ENCODE data around the gene CORO2A. TPM values are rescaled to one million over a fixed set of nuclear protein-coding genes. Genes with fewer than 3 reads are reported as not detected.

Gene CORO2A
- total and polyA plus RNA-seq, 2 of the 13 experiments (the other 11 are each of a cell fraction or from before 2014, with no cell fraction given), result 14.4 to 15.3 TPM

GRCh38 chr9:98191671-98192502 lies 550 bp downstream of the CORO2A start (continued):
- TF ChIP-seq PAXIP1 (CRISPR knock-in tag; conservative IDR thresholded peaks at IDR 0.05) (no peak), GFI1 (CRISPR knock-in tag; IDR thresholded peaks at IDR 0.05; ENCODE audit: borderline replicate concordance) (no peak), NCOA2 (CRISPR knock-in tag; IDR thresholded peaks at IDR 0.05) (no peak), HMG20A (CRISPR knock-in tag; IDR thresholded peaks at IDR 0.05; ENCODE audit: borderline replicate concordance) (no peak), KLF9 (CRISPR knock-in tag; IDR thresholded peaks at IDR 0.05; ENCODE audit: low read depth) (no peak), MED1 (CRISPR knock-in tag; IDR thresholded peaks at IDR 0.05) (0 out of 2 replicates have a peak, but pooled peaks have one; percentile 12), KMT2A (CRISPR knock-in tag; IDR thresholded peaks at IDR 0.05) (no peak), CBX5 (CRISPR knock-in tag; IDR thresholded peaks at IDR 0.05; ENCODE audit: borderline replicate concordance) (no peak)
- TF ChIP-seq, protein P1, sequence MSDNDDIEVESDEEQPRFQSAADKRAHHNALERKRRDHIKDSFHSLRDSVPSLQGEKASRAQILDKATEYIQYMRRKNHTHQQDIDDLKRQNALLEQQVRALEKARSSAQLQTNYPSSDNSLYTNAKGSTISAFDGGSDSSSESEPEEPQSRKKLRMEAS (IDR thresholded peaks at IDR 0.05), result peak; percentile 22; the same call in 1 of the 2 replicates

All from HepG2 (cell line).